ENCODE data around the gene LIX1. TPM values are rescaled to one million over a fixed set of nuclear protein-coding genes. Genes with fewer than 3 reads are reported as not detected.
A peak's percentile ranks its signal among the peaks of the same experiment; 100 is the strongest.

Gene LIX1
- total RNA-seq, 1 donor from 2014 or later: 164 TPM

DNA sequence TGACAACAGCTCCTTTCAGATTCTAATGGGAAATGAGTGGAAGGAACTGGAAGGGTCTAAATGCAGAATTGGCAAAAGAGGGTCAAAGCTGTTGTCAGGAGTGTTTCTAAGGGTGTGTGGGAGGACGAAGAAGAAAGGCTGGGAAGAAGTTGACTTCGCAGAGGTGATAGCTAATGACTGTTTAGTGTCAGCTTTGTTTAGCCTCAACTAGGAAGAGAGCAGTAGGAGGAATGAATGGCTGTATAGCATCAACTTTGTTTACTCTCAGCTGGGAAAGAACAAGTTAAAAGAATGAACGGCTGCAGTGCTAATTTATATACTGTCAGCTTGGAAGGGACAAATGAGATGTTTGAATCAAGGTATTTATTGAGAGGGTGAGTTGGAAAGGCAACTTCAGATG lies 5.9 kb upstream of the LIX1 start:
- no peaks in the 10 kb centered on the region for H3K4me1 Mint-ChIP-seq
- Histone ChIP-seq H3K27me3 (no peaks in the 10 kb centered on the region), H3K9me3 (ENCODE audit: low read depth) (no peaks in the 10 kb centered on the region), H3K4me3 (peak overlapping the region; percentile 3), H3K36me3 (no peaks in the 10 kb centered on the region), H3K4me1 (peaks cover 28% of the 10 kb centered on the region), H3K79me2 (ENCODE audit: low read depth) (no peaks in the 10 kb centered on the region), H3F3A (ENCODE audit: low read depth) (peaks cover 11% of the 10 kb centered on the region), H2AFZ (replicated peaks) (no peak overlapping the region), H3K4me2 (peak overlapping the region; percentile 37), H4K20me1 (ENCODE audit: low read depth) (no peaks in the 10 kb centered on the region), H3K27ac (peak overlapping the region; percentile 27), H3K9ac (no peak overlapping the region)
- no peak for TF ChIP-seq EZH2phosphoT487 (IDR thresholded peaks at IDR 0.05)
- TF ChIP-seq, protein P1, sequence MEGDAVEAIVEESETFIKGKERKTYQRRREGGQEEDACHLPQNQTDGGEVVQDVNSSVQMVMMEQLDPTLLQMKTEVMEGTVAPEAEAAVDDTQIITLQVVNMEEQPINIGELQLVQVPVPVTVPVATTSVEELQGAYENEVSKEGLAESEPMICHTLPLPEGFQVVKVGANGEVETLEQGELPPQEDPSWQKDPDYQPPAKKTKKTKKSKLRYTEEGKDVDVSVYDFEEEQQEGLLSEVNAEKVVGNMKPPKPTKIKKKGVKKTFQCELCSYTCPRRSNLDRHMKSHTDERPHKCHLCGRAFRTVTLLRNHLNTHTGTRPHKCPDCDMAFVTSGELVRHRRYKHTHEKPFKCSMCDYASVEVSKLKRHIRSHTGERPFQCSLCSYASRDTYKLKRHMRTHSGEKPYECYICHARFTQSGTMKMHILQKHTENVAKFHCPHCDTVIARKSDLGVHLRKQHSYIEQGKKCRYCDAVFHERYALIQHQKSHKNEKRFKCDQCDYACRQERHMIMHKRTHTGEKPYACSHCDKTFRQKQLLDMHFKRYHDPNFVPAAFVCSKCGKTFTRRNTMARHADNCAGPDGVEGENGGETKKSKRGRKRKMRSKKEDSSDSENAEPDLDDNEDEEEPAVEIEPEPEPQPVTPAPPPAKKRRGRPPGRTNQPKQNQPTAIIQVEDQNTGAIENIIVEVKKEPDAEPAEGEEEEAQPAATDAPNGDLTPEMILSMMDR (IDR thresholded peaks at IDR 0.05): no peak
- TF ChIP-seq EZH2 (IDR thresholded peaks at IDR 0.05): no peak
- no peaks in the 10 kb centered on the region for H3K27me3 Mint-ChIP-seq (ENCODE audit: insufficient read depth, low read depth)
- no peaks in the 10 kb centered on the region for H3K36me3 Mint-ChIP-seq
- no peak overlapping the region for H3K4me3 Mint-ChIP-seq
- no peak overlapping the region for H3K27ac Mint-ChIP-seq
- H3K9me3 Mint-ChIP-seq: peaks cover 3% of the 10 kb centered on the region
- DNase-seq (ENCODE audit: low spot score): peak; percentile 35

DNA sequence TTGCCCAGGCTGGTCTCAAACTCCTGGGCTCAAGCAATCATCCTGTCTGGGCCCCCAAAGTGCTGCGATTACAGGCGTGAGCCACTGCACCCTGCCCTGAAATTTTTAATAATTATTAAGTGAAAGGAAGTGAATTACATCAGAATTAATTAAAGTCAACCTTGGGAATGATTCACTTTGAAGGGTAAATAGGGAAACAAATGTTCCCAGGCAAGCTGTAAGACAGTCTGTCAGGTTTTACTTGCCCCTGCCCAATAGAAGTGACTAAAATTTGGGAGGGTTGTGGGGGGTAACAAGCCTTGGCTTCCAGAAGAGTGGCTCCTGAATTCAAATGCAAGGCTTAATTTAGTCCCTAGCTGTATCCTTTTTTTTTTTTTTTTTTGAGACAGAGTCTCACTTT lies 1.3 kb upstream of the LIX1 start:
- Histone ChIP-seq H3K4me2 (no peak overlapping the region), H3K27ac (no peak overlapping the region), H2AFZ (replicated peaks) (no peak overlapping the region), H3K36me3 (no peaks in the 10 kb centered on the region), H3K79me2 (ENCODE audit: low read depth) (peaks cover 37% of the 10 kb centered on the region), H3F3A (ENCODE audit: low read depth) (peaks cover 35% of the 10 kb centered on the region), H3K4me3 (no peak overlapping the region), H3K9me3 (ENCODE audit: low read depth) (no peaks in the 10 kb centered on the region), H3K27me3 (no peaks in the 10 kb centered on the region), H4K20me1 (ENCODE audit: low read depth) (peaks cover 15% of the 10 kb centered on the region), H3K9ac (no peak overlapping the region), H3K4me1 (peaks cover 40% of the 10 kb centered on the region)
- Mint-ChIP-seq H3K4me1 (peaks cover 34% of the 10 kb centered on the region), H3K4me3 (no peak overlapping the region), H3K36me3 (no peaks in the 10 kb centered on the region), H3K27me3 (ENCODE audit: insufficient read depth, low read depth) (no peaks in the 10 kb centered on the region), H3K27ac (no peak overlapping the region), H3K9me3 (no peaks in the 10 kb centered on the region)
- no peak for DNase-seq (ENCODE audit: low spot score)
- TF ChIP-seq, protein P1 (IDR thresholded peaks at IDR 0.05): no peak
- TF ChIP-seq EZH2phosphoT487 (IDR thresholded peaks at IDR 0.05) (no peak), EZH2 (IDR thresholded peaks at IDR 0.05) (no peak)

DNA sequence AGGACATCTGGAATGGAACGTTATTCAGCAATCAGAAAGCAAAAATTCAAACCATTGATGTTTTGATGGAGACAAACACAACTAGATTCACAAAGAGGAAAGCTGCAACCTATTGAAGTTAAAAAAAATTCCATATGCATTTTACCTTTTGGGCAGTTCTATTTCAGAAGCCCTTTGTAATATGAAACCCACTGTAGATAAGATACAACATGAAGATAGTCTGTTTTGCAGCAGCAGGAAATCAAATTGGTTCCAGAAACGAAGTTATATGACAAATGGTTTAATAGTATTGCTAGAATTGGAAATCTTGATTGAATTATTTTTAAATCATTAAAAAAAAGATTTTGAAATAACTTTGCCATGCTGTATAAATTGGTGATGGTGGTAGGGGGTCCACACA lies 872 bp downstream of the LIX1 start:
- H3F3A ChIP-seq (ENCODE audit: low read depth): peaks cover 31% of the 10 kb centered on the region
- peaks cover 52% of the 10 kb centered on the region for H3K4me1 Mint-ChIP-seq
- H3K4me3 ChIP-seq: peak overlapping the region; percentile 82
- H2AFZ ChIP-seq (replicated peaks): no peak overlapping the region
- H3K9ac ChIP-seq: peak overlapping the region; percentile 57
- peak overlapping the region; percentile 96 for H3K27ac ChIP-seq
- no peaks in the 10 kb centered on the region for H3K9me3 ChIP-seq (ENCODE audit: low read depth)
- H3K9me3 Mint-ChIP-seq: no peaks in the 10 kb centered on the region
- no peak for DNase-seq (ENCODE audit: low spot score)
- H3K36me3 Mint-ChIP-seq: peaks cover under 1% of the 10 kb centered on the region
- peak overlapping the region; percentile 94 for H3K27ac Mint-ChIP-seq
- H3K27me3 ChIP-seq: no peaks in the 10 kb centered on the region
- H3K4me2 ChIP-seq: peak overlapping the region; percentile 91
- H3K27me3 Mint-ChIP-seq (ENCODE audit: insufficient read depth, low read depth): no peaks in the 10 kb centered on the region
- no peaks in the 10 kb centered on the region for H3K36me3 ChIP-seq
- H3K4me1 ChIP-seq: peaks cover 50% of the 10 kb centered on the region
- peak overlapping the region; percentile 86 for H3K4me3 Mint-ChIP-seq
- TF ChIP-seq EZH2phosphoT487 (IDR thresholded peaks at IDR 0.05) (no peak), EZH2 (IDR thresholded peaks at IDR 0.05) (no peak)
- TF ChIP-seq, protein P1 (IDR thresholded peaks at IDR 0.05): no peak
- peaks cover 29% of the 10 kb centered on the region for H4K20me1 ChIP-seq (ENCODE audit: low read depth)
- peaks cover 59% of the 10 kb centered on the region for H3K79me2 ChIP-seq (ENCODE audit: low read depth)
